NCI-H2107 (cell line): ENCODE measurements around the gene HIF3A.
A peak's percentile ranks its signal among the peaks of the same experiment; 100 is the strongest.
"Not testable (repeated sequence)": the region's sequence is repeated elsewhere in the genome, so short reads cannot be mapped to it uniquely, and the experiment has no call there.

Source experiments
- DNase-seq: peaks from one replicate; lab custom pipeline; 2025; lab: John Stamatoyannopoulos, UW

HIF3A gene

DNA sequence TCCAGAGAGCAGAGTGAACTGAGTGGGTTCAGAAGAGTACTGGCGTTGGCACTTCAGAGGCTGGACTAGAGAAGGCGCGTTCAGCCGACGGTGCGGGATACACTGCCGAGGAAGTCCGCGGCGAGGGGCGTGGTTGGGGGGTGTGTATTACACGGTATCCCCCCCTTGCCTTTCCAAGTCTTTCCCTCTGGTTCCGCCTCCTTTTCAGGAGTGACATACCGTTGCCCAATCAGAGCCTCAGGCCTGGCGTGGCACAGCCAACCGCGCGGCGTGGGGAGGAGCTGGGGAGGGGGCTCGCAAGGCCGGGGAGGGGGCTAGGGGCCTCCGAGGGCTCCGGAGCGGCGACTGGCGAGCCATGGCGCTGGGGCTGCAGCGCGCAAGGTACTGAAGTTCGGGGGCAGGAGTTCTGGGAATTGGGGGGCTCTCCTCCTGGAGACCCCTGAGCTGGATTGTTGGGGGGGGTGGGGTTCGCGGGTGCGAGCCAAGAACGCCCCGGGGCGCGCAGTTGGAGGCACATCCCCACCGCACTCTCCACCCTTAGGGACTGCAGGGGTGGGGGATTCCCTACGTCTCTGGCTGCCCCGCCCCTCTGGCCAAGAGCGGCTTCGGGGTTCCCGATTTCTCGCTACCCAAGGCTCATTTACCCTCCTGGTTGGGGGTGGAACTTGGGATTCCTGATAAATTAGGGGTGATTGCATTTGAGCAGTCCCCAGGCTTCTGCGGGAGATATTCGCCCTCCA is at the start of gene HIF3A:
Gene HIF3A, plus strand, starts transcription at position 321 of the 740 bp plus-strand sequence. Its CDS starts 35 bp downstream, at position 356.
- DNase-seq = no peak

DNA sequence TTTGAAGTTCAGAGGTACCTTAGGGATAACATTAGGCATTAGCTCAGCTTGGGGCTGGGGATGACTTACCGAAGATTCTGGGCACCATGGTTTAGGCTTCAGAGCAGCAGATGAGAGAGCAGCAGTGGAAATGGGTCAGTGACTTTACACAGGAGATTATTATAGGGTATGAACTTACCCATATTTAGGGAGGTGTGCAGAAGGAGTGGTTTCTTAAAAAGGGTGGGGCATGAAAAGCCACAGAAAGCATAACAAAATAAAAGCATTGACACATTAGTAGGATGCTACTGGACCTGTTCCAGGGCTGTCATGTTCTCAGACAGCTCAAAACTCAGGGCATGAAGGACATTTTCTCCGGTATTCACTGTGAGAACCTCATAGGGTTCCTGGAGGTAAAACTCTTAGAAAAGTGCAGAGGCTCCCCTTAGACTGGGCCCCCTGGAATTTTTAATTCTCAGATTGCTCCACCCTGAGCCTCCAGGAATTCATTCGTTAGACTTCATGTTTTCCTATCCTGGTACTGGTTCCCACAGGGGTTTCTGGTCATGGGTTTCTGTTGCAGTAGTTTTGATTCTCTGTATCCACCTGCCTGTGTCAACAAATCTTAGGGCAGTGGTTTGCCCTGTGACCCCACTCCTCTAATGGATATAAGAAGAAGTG is 46.6 kb upstream of the HIF3A start:
- no peak for DNase-seq

DNA sequence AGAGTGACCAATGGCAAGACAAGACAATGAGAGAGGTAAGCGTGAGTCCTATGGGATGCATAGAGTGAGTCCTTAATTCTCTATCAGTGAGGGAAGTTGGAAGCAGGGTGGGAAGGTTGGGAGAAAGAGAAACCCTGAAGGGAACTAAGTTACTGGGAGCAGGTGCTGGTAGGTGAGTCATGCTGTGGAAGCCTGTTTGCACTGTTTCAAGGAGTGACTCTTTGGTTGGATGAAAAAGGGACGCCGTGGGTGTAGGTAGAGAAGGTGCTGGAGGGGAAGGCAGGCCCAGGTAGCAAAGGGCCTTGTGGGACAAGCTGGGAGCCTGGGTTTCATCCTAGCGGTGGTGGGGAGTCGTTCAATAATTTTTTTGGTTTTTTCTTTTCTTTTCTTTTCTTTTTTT is 45.4 kb upstream of the HIF3A start:
- no peak for DNase-seq

- DNase-seq = no peak
Measured at GRCh38 chr19:46254776-46255175, 42.1 kb upstream of the HIF3A start.

GRCh38 chr19:46256855-46257254 is 40.0 kb upstream of the HIF3A start:
- DNase-seq = no peak

GRCh38 chr19:46261501-46261900 is 35.3 kb upstream of the HIF3A start:
- not testable (repeated sequence) for DNase-seq

DNA sequence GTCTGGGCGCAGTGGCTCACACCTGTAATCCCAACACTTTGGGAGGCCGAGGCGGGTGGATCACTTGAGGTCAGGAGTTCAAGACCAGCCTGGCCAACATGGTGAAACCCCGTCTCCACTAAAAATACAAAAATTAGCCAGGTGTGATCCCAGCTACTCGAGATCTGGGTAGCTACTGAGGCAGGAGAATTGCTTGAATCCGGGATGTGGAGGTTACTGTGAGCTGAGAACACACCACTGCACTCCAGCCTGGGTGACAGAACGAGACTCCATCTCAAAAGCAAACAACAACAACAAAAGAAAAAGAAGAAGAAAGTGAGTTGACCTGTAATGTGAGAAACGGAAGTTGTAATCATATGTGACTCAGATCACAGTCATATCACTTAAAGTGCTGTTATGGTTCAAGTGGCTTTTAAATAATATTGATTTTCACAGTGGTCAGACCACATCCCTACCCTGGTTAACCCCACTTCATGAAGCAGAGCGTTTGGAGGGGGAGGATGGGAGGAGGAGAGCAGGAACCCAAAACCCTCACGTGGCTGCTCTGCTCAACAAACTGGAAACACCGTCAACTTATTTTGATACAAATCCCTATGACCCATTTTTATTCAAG is 34.1 kb upstream of the HIF3A start:
- DNase-seq = peak; percentile 60

- not testable (repeated sequence) for DNase-seq
Measured at GRCh38 chr19:46264801-46265200, 32.0 kb upstream of the HIF3A start.

GRCh38 chr19:46265217-46265828 is 31.5 kb upstream of the HIF3A start:
- peak; percentile 33 for DNase-seq

DNA sequence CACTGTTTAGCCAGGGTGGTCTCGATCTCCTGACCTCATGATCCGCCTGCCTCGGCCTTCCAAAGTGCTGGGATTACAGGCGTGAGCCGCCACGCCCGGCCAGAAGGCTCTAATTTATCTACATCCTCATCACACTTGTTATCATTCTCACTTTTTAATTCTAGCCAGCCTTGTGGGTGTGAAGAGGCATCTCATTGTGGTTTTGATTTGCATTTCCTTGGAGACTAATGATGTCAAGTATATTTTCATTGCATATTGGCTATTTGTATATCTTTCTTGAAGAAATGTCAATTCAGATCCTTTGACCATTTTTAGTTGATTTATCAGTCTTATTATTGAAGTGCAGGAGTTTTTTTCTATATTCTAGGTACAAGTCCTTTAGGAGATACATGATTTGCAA is 27.7 kb upstream of the HIF3A start:
- DNase-seq = no peak

- no peak for DNase-seq
Measured at GRCh38 chr19:46270521-46271256, 26.2 kb upstream of the HIF3A start.

DNA sequence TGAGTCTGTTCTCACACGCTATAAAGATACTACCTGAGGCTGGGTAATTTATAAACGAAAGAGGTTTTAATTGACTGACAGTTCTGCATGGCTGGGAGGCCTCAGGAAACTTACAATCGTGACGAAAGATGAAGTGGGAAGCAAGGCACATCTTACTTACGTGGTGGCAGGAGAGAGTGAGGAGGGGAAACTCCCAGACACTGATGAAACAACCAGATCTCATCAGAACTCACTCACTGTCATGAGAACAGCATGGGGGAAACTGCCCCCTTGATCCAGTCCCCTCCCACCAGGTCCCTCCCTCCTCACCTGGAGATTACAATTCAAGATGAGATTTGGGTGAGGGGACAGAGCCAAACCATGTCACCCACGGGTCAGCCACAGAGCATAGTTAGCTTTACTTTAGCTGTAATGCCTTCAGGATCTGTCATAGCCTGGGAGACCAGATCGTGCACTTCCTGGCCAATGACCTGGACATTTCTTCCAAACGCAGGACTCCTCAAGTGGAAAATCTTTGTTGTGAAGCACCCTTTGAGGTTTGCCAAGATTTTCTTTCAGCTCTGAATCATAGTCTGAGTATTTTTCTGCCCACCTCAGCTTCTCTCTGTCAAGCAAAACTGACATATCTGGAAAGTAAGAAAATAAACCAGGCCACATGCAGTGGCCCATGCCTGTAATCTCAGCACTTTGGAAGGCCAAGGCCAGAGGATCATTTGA is 25.2 kb upstream of the HIF3A start:
- no peak for DNase-seq

GRCh38 chr19:46273931-46274330 is 22.9 kb upstream of the HIF3A start:
- DNase-seq = not testable (repeated sequence)

DNA sequence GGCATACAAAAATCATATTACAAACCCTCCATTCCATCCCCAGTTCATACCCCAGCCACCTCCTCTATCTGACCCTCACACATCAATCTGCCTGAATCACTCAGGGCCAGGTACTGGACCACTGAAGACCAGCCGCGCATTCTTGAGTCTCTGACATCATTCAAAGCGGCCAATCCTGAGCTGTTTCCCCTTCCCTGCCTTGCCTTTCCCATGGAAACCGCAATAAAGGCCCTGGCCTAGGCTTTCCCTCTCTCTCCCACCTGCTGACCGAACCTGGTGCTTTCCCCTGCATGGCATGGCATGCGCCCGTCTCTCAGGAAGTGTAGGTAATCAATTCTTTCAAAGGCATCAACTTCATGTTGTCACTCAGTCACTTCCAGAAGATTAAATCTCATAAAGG is 17.7 kb upstream of the HIF3A start:
- no peak for DNase-seq

DNA sequence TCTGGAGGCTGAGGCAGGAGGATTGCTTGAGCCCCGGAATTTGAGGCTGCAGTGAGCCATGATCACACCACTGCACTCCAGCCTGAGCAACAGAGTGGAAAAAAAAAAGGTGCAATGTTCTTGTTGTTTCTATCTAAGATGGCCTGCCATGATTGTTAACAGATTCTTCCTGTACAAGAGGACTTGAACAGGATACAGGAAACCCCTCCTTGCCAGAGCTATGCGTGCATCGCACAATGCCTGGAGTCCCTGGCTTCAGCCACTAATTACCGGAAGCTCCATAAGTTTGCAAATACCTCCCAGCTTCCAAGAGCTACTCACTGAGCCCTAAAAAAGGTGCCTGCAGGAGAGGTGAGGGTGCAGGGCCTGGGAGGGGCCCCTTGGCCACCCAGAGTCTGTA is 13.1 kb upstream of the HIF3A start:
- no peak for DNase-seq

DNA sequence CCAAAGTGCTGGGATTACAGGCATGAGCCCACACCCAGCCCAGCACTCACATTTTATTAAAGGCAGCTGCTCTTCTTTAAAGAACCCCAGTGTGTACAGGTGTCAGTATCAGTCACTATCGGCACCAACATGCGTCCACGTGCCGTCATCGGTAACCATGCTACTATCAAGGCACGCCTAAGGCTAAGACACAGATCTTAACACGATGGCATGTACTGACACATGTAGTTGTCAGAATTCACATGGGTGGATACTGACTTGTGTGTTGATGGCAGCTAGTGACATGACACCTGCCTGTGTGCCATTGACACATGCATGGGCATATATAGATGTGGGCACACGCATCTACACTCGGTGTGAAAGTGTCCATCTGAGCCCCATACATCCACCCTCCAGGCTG is 12.2 kb upstream of the HIF3A start:
- DNase-seq = no peak

DNA sequence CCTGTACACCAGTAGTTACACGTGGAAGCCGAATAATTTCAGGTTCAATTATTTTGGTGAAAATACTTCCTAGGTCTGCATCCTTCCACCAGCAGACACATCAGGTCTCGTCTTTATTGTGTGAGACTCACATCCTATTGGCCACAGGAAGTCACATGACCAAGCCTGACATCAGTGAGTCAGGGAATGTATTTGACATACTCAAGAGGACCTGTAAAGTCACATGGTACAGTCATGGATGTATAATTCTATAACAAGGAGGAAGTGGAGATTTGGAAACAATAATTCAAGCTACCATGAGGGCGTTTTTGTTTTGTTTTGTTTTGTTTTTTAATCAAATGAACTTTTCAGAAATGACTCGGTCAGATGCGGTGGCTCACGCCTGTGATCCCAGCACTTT is 9.3 kb upstream of the HIF3A start:
- no peak for DNase-seq

- DNase-seq = no peak
Measured at GRCh38 chr19:46288896-46289588, 7.8 kb upstream of the HIF3A start.

DNA sequence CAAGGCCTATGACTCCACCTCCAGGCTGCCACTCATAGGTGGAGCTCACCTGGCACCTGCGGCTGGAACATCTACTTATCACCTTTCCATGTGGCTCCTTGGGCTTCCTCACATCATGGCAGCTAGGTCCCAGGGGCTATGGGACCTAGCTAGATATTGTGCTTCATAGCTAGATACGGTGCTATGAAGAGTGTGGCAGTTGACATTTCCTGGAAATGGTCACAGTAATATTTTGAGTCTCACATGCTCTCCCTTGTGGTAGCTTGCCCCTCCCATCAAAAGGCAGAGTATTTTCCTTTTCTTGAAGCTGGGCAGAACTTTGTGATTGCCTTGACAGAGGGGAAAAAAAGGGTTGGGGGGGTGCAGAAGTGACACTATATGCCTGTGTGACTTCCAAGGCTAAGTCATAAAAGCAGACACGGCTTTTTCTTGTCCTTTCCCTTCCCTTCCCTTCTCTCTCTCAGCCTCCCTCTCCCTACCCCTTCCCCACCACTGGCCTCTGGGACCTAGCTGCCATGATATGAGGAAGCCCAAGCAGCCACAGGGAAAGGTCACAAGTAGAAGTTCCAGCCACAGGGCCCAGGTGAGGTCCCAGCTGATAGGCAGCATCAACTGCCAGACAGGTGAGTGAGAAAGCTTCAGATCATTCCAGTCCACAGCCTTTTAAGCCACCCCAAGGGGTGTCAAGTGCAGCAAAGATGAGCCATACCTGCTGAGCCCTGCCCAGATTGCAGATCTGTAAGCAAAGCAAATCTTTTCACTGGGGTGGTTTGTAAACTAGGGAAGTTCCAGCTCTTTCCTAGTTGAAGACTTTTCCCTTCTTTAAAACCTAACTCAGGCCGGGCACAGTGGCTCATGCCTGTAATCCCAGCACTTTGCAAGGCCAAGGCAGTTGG is 6.9 kb upstream of the HIF3A start:
- no peak for DNase-seq

- DNase-seq = no peak
Measured at GRCh38 chr19:46291829-46292228, 5.0 kb upstream of the HIF3A start.
